H1 (cell line): ENCODE data around the gene FERMT1. TPM values are rescaled to one million over a fixed set of nuclear protein-coding genes. Genes with fewer than 3 reads are reported as not detected.
A peak's percentile ranks its signal among the peaks of the same experiment; 100 is the strongest.

Source experiments
- CTCF ChIA-PET: fragments of 300-600 bp; sonication (Branson Sonifier 250); formaldehyde crosslinking; loops from one replicate; lab custom pipeline; 2021; ENCODE audit not compliant: partially characterized antibody; lab: Charles Lee
- POLR2A ChIA-PET: fragments of 300-600 bp; sonication (Branson Sonifier 250); formaldehyde crosslinking; loops from one replicate; lab custom pipeline; 2021; ENCODE audit warnings: inconsistent platforms; ENCODE audit not compliant: partially characterized antibody; lab: Charles Lee
- DNase-seq, 2 experiments: peaks; one replicate each; pipeline versions ENCODE4 v3.0.0 to v3.0.0-alpha.2; 2010 to 2022; ENCODE audit warnings: low spot score in 2 of 2, low read depth in 1 of 2, mixed read lengths in 1 of 2
- FAIRE-seq: peaks from 2 replicates; lab custom pipeline; 2011; peaks lifted over from hg19 to GRCh38; lab: Jason Lieb, UNC
- H2AFZ ChIP-seq: 2 replicates; pipeline ENCODE4 v1.8.1; 2012; ENCODE audit warnings: low read length, inconsistent platforms
- H2AK5ac ChIP-seq: 2 replicates; pipeline ENCODE4 v1.6.1; 2013; ENCODE audit warnings: low read depth, low read length
- H2BK120ac ChIP-seq: replicated peaks from 2 replicates; pipeline ENCODE3; 2013; ENCODE audit warnings: low read depth, low read length, inconsistent platforms
- H2BK12ac ChIP-seq: 2 replicates; pipeline ENCODE4 v1.6.1; 2013; ENCODE audit warnings: low read depth, low read length
- H2BK15ac ChIP-seq: 2 replicates; pipeline ENCODE4 v1.6.1; 2013; ENCODE audit warnings: low read length
- H2BK20ac ChIP-seq: 2 replicates; pipeline ENCODE4 v1.6.1; 2013; ENCODE audit warnings: low read length
- H2BK5ac ChIP-seq: 2 replicates; pipeline ENCODE4 v1.6.1; 2013; ENCODE audit warnings: low read depth, low read length
- H3K14ac ChIP-seq: 2 replicates; pipeline ENCODE4 v1.6.1; 2013; ENCODE audit warnings: inconsistent platforms; ENCODE audit not compliant: insufficient read length
- H3K18ac ChIP-seq: 2 replicates; pipeline ENCODE4 v1.6.1; 2013; ENCODE audit warnings: low read length; ENCODE audit errors: extremely low read depth
- H3K23ac ChIP-seq: 2 replicates; pipeline ENCODE4 v1.6.1; 2013; ENCODE audit warnings: inconsistent platforms; ENCODE audit not compliant: insufficient read length
- H3K23me2 ChIP-seq: 2 replicates; pipeline ENCODE4 v1.6.1; 2013; ENCODE audit warnings: low read depth, low read length
- H3K27ac ChIP-seq: 2 replicates; pipeline ENCODE4 v1.6.1; 2011; ENCODE audit warnings: low read depth, low read length, inconsistent platforms
- H3K27me3 ChIP-seq, 4 experiments: replicated peaks in 1 of 4; 1 replicate in 1 of 4; 2 replicates in 3 of 4; pipeline versions ENCODE4 v1.6.1 to v1.8.1; 2011 to 2013; ENCODE audit warnings: low read length in 3 of 4, mild to moderate bottlenecking in 3 of 4, inconsistent platforms in 2 of 4, mixed read lengths in 2 of 4, moderate library complexity in 1 of 4; ENCODE audit not compliant: control insufficient read depth in 3 of 4, insufficient read depth in 3 of 4; ENCODE audit errors: extremely low read depth in 1 of 4
- H3K36me3 ChIP-seq, 4 experiments: 2 replicates each; pipeline versions ENCODE4 v1.6.1 to v1.8.1; 2011 to 2013; ENCODE audit warnings: mild to moderate bottlenecking in 4 of 4, low read length in 3 of 4, moderate library complexity in 2 of 4, control low read depth in 1 of 4, inconsistent platforms in 1 of 4; ENCODE audit not compliant: insufficient read depth in 4 of 4, control insufficient read depth in 2 of 4
- H3K4ac ChIP-seq: replicated peaks from 2 replicates; pipeline ENCODE3; 2013; ENCODE audit warnings: low read length, low read depth, mixed read lengths, inconsistent platforms; ENCODE audit not compliant: insufficient read length
- H3K4me1 ChIP-seq, 4 experiments: replicated peaks in 1 of 4; 1 replicate in 1 of 4; 2 replicates in 3 of 4; pipeline versions ENCODE4 v1.6.1 to v1.8.1; 2011 to 2013; ENCODE audit warnings: low read length in 3 of 4, inconsistent platforms in 2 of 4, mixed read lengths in 1 of 4; ENCODE audit not compliant: insufficient read depth in 4 of 4, control insufficient read depth in 3 of 4
- H3K4me2 ChIP-seq, 2 experiments: 2 replicates each; pipeline versions ENCODE4 v1.6.1 to v1.8.1; 2011 to 2013; ENCODE audit warnings: low read depth in 2 of 2, low read length in 2 of 2, control low read depth in 1 of 2, inconsistent platforms in 1 of 2, mild to moderate bottlenecking in 1 of 2; ENCODE audit not compliant: insufficient read depth in 1 of 2
- H3K4me3 ChIP-seq, 4 experiments: fragments of 200-600, 300-600 bp in 1 of 4; sonication (generic), shearing (Covaris generic), sonication (Bioruptor Twin) in 1 of 4; 2 replicates each; pipeline versions ENCODE4 v1.5.1 to v1.8.1; 2011 to 2016; ENCODE audit warnings: low read length in 4 of 4, low read depth in 3 of 4, control low read depth in 2 of 4, inconsistent platforms in 2 of 4, mild to moderate bottlenecking in 2 of 4, mixed read lengths in 1 of 4, moderate library complexity in 1 of 4; ENCODE audit not compliant: insufficient read depth in 2 of 4; ENCODE audit errors: extremely low read depth in 1 of 4
- H3K56ac ChIP-seq: replicated peaks from 2 replicates; pipeline ENCODE3; 2013; ENCODE audit warnings: low read depth, mild to moderate bottlenecking, mixed read lengths, low read length, inconsistent platforms; ENCODE audit not compliant: insufficient read length
- H3K79me1 ChIP-seq: 2 replicates; pipeline ENCODE4 v1.6.1; 2013; ENCODE audit warnings: low read depth, low read length, control low read depth
- H3K79me2 ChIP-seq, 2 experiments: 2 replicates each; pipeline versions ENCODE4 v1.6.1 to v1.8.1; 2012 to 2013; ENCODE audit warnings: low read length in 2 of 2, mild to moderate bottlenecking in 2 of 2, inconsistent platforms in 1 of 2; ENCODE audit not compliant: insufficient read depth in 2 of 2, control insufficient read depth in 1 of 2
- H3K9ac ChIP-seq, 4 experiments: replicated peaks in 1 of 4; 1 replicate in 1 of 4; 2 replicates in 3 of 4; pipeline versions ENCODE4 v1.6.1 to v1.8.1; 2011 to 2013; ENCODE audit warnings: low read depth in 3 of 4, low read length in 3 of 4, control low read depth in 2 of 4, mild to moderate bottlenecking in 2 of 4, moderate library complexity in 2 of 4, inconsistent platforms in 1 of 4; ENCODE audit errors: extremely low read depth in 1 of 4
- H3K9me3 ChIP-seq, 2 experiments: 2 replicates each; pipeline versions ENCODE4 v1.6.1 to v1.8.1; 2012 to 2013; ENCODE audit warnings: mild to moderate bottlenecking in 2 of 2, moderate library complexity in 2 of 2, control low read depth in 1 of 2, inconsistent platforms in 1 of 2, low read depth in 1 of 2, low read length in 1 of 2, mixed read lengths in 1 of 2; ENCODE audit not compliant: insufficient read depth in 2 of 2
- H4K20me1 ChIP-seq, 2 experiments: replicated peaks in 1 of 2; 2 replicates each; pipeline versions ENCODE3 to v1.8.1; 2011 to 2013; ENCODE audit warnings: inconsistent platforms in 2 of 2, low read length in 2 of 2, mild to moderate bottlenecking in 1 of 2; ENCODE audit not compliant: insufficient read depth in 2 of 2, control insufficient read depth in 1 of 2
- H4K5ac ChIP-seq: 2 replicates; pipeline ENCODE4 v1.6.1; 2013; ENCODE audit warnings: low read length, low read depth, mixed read lengths, inconsistent platforms; ENCODE audit not compliant: insufficient read length
- H4K8ac ChIP-seq: 2 replicates; pipeline ENCODE4 v1.8.0; 2013; ENCODE audit warnings: mild to moderate bottlenecking, moderate library complexity, low read length, inconsistent platforms; ENCODE audit not compliant: insufficient read depth; ENCODE audit errors: extremely low read depth
- H4K91ac ChIP-seq: replicated peaks from 2 replicates; pipeline ENCODE3; 2013; ENCODE audit warnings: low read length, mixed read lengths, inconsistent platforms; ENCODE audit not compliant: insufficient read length
- EGR1 ChIP-seq: IDR thresholded peaks from 2 replicates; pipeline ENCODE4 v1.6.1; 2011; ENCODE audit warnings: low read depth, low read length, borderline replicate concordance
- MAFK ChIP-seq: IDR thresholded peaks from 2 replicates; pipeline ENCODE4 v1.6.1; 2012; ENCODE audit warnings: low read depth, mild to moderate bottlenecking, improper control_type of control experiment, low read length
- RAD21 ChIP-seq, 2 experiments: IDR thresholded peaks in 1 of 2; conservative IDR thresholded peaks in 1 of 2; 2 replicates each; pipeline ENCODE4 v1.6.1; 2011; ENCODE audit warnings: low read depth in 2 of 2, low read length in 2 of 2, improper control_type of control experiment in 1 of 2, inconsistent platforms in 1 of 2, mild to moderate bottlenecking in 1 of 2, moderate library complexity in 1 of 2
- RBBP5 ChIP-seq: IDR thresholded peaks from 2 replicates; pipeline ENCODE4 v1.7.1; 2012; ENCODE audit warnings: low read depth, mild to moderate bottlenecking, inconsistent platforms, low read length, moderate library complexity, borderline replicate concordance
- WGBS, 2 experiments: shearing (Covaris generic) in 1 of 2; methylation state at CpG; one replicate each; pipeline versions ENCODE4 v1.1.6 to v1.1.7; 2013 to 2015; ENCODE audit warnings: low lambda C conversion rate in 2 of 2, mixed read lengths in 2 of 2, inconsistent platforms in 1 of 2, low coverage in 1 of 2, missing lambda C conversion rate in 1 of 2; ENCODE audit not compliant: insufficient replicate concordance in 2 of 2, insufficient coverage in 1 of 2, insufficient read length in 1 of 2; ENCODE audit errors: extremely low coverage in 1 of 2, missing lambda C conversion rate in 1 of 2; 5-methylcytosine and 5-hydroxymethylcytosine counted together
- polyA plus RNA-seq, 7 experiments: library from polyadenylated mRNA; depleted of rRNA in 3 of 7; stranded (reverse) in 5 of 7; unstranded in 2 of 7; fragments of >200 nt in 5 of 7; fragments of 200-250 nt in 2 of 7; gene quantifications; 1 replicate in 5 of 7; 2 replicates in 1 of 7; 4 replicates in 1 of 7; pipeline versions ENCODE4 v1.2.1 to v1.2.3, GENCODE V29; 2011 to 2013; ENCODE audit warnings: missing spikeins in 2 of 7, mixed read lengths in 2 of 7
- total RNA-seq: library from RNA; stranded (reverse); fragmentation: NEBNext Ultra II Directional; extraction: Animal tissue kit (Norgen Biotek cat#: 25700); gene quantifications from 2 replicates; pipeline ENCODE4 v1.2.1, GENCODE V29; 2021
- TF ChIP-seq, protein P1 (sequence below), 3 experiments: IDR thresholded peaks; 1 replicate in 2 of 3; 2 replicates in 1 of 3; pipeline versions ENCODE4 v1.5.1 to v1.6.1; 2011; ENCODE audit warnings: low read length in 3 of 3, mild to moderate bottlenecking in 3 of 3, inconsistent platforms in 2 of 3, low read depth in 1 of 3, moderate library complexity in 1 of 3; ENCODE audit not compliant: insufficient read depth in 1 of 3; ENCODE audit errors: control extremely low read depth in 1 of 3

Gene FERMT1
- total and polyA plus RNA-seq, 2 of the 8 experiments (the other 6 are each of a cell fraction or from before 2014, with no cell fraction given), result 4.2 to 17.8 TPM

DNA sequence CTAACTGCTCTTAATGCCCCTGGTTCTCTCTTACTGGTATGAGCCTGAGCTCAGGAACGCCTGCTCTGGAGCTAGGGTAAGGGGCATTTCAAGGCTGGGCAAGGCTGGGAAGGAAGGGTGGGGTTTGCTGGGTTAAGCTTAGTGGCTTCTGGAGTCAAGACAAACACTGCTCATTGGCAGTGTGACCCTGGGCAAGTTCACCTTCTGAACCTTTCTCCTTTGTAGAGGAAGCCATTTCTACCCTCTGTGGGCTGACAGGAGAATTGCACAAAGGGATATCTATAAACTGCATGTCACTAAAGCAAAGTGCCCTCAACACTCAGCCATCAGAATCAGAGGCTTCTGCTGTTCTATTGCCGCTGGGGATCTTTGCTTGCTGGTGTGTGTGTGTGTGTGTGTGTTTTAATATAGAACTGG is 48.7 kb downstream of the FERMT1 start:
- Histone ChIP-seq H3K56ac (no peak overlapping the region), H2AK5ac (no peak overlapping the region), H2BK15ac (no peak overlapping the region), H3K79me2 (no peaks in the 10 kb centered on the region), H3K36me3 (peaks cover 7 to 10% (median 8%) of the 10 kb centered on the region in 4 experiments; a peak in 6 of 8 replicates), H3K23ac (no peak overlapping the region), H4K20me1 (peaks cover 0 to 3% of the 10 kb centered on the region in 2 experiments), H2AFZ (no peak overlapping the region), H2BK5ac (no peak overlapping the region), H4K8ac (no peak overlapping the region), H3K18ac (no peak overlapping the region), H3K23me2 (no peaks in the 10 kb centered on the region), H3K9me3 (no peaks in the 10 kb centered on the region), H3K79me1 (no peaks in the 10 kb centered on the region), H2BK120ac (no peak overlapping the region), H3K4me1 (no peaks in the 10 kb centered on the region), H3K27ac (no peak overlapping the region), H3K27me3 (no peaks in the 10 kb centered on the region), H3K9ac (no peak overlapping the region), H3K4me3 (no peak overlapping the region), H2BK12ac (no peak overlapping the region), H2BK20ac (no peak overlapping the region), H4K91ac (no peak overlapping the region), H3K14ac (no peak overlapping the region), H3K4me2 (no peak overlapping the region), H3K4ac (no peak overlapping the region), H4K5ac (no peak overlapping the region)
- DNase-seq, result no peak
- FAIRE-seq, result peak; percentile 7
- ChIA-PET CTCF (interaction anchor here (0.6 to 4.5 kb wide), 30 partner anchors 10 to 546 kb away, joined by 3 to 22 read pairs (median 4); no protein-coding TSS in a partner anchor), POLR2A (no interaction called here)
- TF ChIP-seq EGR1 (no peak), RBBP5 (no peak), MAFK (no peak), RAD21 (IDR thresholded peaks at IDR 0.05 in 1 of 2, conservative IDR thresholded peaks at IDR 0.05 in 1 of 2; ENCODE audit: low read depth in 2 of 2, low read length in 2 of 2) (peak; percentile 45 to 48)
- TF ChIP-seq, protein P1, sequence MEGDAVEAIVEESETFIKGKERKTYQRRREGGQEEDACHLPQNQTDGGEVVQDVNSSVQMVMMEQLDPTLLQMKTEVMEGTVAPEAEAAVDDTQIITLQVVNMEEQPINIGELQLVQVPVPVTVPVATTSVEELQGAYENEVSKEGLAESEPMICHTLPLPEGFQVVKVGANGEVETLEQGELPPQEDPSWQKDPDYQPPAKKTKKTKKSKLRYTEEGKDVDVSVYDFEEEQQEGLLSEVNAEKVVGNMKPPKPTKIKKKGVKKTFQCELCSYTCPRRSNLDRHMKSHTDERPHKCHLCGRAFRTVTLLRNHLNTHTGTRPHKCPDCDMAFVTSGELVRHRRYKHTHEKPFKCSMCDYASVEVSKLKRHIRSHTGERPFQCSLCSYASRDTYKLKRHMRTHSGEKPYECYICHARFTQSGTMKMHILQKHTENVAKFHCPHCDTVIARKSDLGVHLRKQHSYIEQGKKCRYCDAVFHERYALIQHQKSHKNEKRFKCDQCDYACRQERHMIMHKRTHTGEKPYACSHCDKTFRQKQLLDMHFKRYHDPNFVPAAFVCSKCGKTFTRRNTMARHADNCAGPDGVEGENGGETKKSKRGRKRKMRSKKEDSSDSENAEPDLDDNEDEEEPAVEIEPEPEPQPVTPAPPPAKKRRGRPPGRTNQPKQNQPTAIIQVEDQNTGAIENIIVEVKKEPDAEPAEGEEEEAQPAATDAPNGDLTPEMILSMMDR (IDR thresholded peaks at IDR 0.05; ENCODE audit: control extremely low read depth in 1 of 3, insufficient read depth in 1 of 3, low read depth in 1 of 3, low read length in 3 of 3), result peak in 2 of 3 experiments; percentile 25 to 54; a peak in 2 of 4 replicates
- WGBS, 2 experiments, result 91% methylated on average over 2 of the region's 2 CpGs; no CpG with 5 or more reads in 1 of the 2 experiments
